Esophagus mucosa (tissue), 1 donor: Measurements from ENCODE around the gene KRTAP4-5. TPM values are rescaled to one million over a fixed set of nuclear protein-coding genes. Genes with fewer than 3 reads are reported as not detected.
"Not testable (repeated sequence)": the region's sequence is repeated elsewhere in the genome, so short reads cannot be mapped to it uniquely, and the experiment has no call there.

Experiments
- ATAC-seq: fragments of 200-7000 bp; cut with Tn5 transposase; one replicate; pipeline ENCODE4 v1.9.1; 2020
- total RNA-seq: library from RNA; stranded (reverse); gene quantifications from one replicate; pipeline ENCODE4 v1.2.4, GENCODE V29; 2023
- donor health status: DM: yes; HTN: yes; CAD: no.

KRTAP4-5 gene
- total RNA-seq, 1 donor from 2014 or later: not detected

DNA sequence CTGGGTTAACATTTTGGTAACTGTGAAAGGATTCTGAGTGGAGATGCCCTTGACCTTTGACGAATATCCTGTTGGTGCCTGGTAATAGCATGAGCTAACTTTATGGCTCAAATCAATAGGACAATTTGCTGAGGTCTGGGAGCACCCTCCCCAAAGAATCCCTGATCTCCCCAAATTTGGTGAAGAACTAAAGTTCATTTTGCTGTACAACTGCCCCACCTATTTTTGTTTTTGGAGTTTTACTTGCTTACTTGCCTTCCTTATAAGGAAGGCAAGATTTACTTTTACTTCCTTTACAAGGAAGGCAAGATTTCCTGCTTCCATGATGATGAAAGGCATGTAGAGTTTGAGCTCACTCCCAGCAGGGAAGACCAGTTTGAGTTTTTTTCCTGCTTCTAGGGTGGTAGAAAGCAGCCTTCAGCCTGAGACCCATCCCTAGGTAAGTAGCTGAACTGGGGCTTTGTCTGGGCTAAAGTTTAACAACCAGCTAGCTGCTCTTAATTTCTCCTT is 41.6 kb downstream of the KRTAP4-5 start:
- no peak for ATAC-seq

DNA sequence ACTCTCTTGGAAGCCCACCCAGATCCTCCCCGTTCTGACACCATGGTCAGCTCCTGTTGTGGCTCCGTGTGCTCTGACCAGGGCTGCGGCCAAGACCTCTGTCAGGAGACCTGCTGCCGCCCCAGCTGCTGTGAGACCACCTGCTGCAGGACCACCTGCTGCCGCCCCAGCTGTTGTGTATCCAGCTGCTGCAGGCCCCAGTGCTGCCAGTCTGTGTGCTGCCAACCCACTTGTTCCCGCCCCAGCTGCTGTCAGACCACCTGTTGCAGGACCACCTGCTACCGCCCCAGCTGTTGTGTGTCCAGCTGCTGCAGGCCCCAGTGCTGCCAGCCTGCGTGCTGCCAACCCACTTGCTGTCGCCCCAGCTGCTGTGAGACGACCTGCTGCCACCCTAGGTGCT is 44.3 kb downstream of the KRTAP4-5 start, which contains the start of gene KRTAP4-9:
Gene KRTAP4-9 (plus strand): TSS at position 43 of the 400 bp plus-strand sequence. CDS start 0 bp downstream, at position 43.
- not testable (repeated sequence) for ATAC-seq

DNA sequence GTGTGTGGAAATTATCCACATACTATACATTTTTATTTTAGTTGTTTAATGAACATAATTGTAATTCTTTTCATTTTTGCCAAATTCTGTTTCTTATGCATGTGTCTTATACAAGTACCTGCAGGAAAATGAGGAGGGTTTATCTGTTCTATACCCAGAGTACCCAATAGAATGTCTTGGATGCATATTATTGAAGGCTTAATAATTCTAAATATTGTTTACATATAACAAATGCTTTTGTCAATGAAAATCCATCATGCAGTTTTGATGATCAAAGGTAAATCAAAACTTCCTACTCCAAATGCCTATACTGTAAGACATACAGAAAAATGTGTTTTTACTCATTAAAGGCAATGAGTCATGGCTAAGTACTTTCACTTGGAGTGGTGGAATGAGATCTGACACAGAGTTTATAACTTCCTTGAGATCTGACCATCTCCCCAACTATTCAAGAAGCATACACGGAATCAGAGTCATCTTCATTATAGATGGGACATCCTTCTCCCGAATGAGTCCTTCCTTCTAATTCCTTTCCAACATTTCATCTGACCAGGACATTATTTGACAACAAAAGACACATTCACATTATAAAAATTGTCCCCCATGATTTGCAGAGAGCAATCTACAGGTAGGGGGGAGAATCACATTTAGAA is 45.1 kb downstream of the KRTAP4-5 start:
- ATAC-seq: peak; percentile 55

DNA sequence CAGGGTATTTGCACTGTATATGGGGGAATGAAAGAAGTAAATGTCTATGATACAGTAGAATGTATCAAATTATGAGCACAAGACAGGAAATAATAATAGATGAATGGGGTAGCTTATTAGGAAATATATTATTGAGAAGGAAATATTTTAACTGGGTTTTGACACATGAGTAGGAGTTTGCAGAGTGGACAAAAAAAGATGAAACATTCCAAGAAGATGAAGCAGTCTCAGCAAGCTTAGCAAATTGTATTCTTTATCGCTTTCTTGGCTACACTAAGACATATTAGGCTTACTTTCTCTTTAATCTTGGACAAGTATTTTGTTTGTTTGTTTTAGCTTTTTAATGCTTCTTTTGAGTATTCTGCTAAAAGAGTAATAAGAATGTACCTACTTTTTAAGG is 45.7 kb downstream of the KRTAP4-5 start:
- no peak for ATAC-seq

DNA sequence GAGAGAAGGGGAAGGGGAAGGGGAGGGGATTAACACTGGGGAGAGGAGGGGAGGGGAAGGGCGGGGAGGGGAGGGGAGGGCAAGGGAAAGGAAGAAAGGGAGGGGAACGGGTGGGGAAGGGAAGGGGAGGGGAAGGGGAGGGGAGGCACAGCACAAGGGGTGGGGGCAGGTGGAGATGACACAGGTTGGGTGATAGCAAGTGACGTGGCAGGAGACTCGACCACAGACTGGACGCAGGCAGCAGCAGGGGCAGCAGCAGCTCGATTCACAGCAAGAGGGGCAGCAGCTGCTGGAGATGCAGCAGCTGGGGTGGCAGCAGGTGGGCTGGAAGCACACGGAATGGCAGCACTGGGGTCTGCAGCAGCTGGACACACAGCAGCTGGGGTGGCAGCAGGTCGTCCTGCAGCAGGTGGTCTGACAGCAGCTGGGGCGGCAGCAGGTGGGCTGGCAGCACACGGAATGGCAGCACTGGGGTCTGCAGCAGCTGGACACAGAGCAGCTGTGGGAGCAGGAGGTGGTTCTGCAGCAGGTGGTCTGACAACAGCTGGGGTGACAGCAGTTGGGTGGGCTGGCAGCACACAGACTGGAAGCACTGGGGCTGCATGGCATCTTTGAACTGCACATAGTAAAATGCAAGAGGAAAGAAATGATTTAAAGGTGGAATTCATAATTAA is 47.9 kb downstream of the KRTAP4-5 start, which contains the start of gene KRTAP4-16:
Gene KRTAP4-16 (minus strand): TSS at position 624 of the 674 bp plus-strand sequence. CDS start 0 bp downstream, at position 624.
- ATAC-seq: no peak

DNA sequence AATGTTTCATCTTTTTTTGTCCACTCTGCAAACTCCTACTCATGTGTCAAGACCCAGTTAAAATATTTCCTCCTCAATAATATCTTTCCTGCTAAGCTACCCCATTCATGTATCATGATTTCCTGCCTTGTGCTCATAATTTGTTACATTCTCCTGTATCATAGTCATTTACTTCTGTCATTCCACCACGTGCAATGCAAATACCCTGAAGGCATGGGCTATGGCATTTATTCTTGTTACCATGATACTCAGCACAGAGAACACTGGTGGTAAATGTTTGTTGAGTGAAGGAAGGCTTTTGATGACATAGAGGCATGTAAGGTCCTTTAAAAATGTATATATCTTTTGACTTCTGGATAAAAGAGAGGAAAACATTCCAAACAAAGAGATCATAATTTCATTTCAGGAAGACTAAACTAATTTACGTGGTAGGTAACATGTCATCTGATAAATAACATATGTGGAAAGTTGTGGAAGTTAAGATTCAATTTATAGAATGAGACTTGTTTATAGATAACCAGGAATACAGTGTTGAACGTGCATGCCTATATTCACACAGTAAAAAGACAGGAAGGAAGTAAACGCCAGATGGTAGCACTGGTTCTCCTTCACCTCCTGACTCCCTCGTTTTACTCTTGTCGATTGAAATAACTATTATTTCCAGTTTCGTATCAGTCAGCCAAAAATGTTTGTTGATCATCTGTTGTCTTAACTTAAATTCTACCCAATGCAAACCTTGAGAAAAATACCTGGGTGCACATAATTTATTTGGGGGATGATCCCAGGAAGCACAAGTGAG is 49.7 kb downstream of the KRTAP4-5 start:
- ATAC-seq: peak; percentile 54

Other genes starting within 250 kb of the KRTAP4-5 start
- 3.1 TPM for gene KRT23, start 212.2 kb downstream of the KRTAP4-5 start, total RNA-seq
- gene KRT39, start 182.9 kb downstream of the KRTAP4-5 start, total RNA-seq: not detected
- not detected for gene KRT40, start 165.5 kb downstream of the KRTAP4-5 start, total RNA-seq
- not detected for gene KRTAP3-3, start 155.7 kb downstream of the KRTAP4-5 start, total RNA-seq
- not detected for gene KRTAP3-2, start 149.9 kb downstream of the KRTAP4-5 start, total RNA-seq
- not detected for gene KRTAP3-1, start 140.7 kb downstream of the KRTAP4-5 start, total RNA-seq
- gene KRTAP1-5, start 122.6 kb downstream of the KRTAP4-5 start, total RNA-seq: not detected
- not detected for gene KRTAP1-4, start 119.6 kb downstream of the KRTAP4-5 start, total RNA-seq
- not detected for gene KRTAP1-3, start 115.0 kb downstream of the KRTAP4-5 start, total RNA-seq
- gene KRTAP1-1, start 108.4 kb downstream of the KRTAP4-5 start, total RNA-seq: not detected
- gene KRTAP2-1, start 102.5 kb downstream of the KRTAP4-5 start, total RNA-seq: not detected
- not detected for gene KRTAP2-2, start 94.6 kb downstream of the KRTAP4-5 start, total RNA-seq
- gene KRTAP2-3, start 89.7 kb downstream of the KRTAP4-5 start, total RNA-seq: not detected
- gene KRTAP2-4, start 83.9 kb downstream of the KRTAP4-5 start, total RNA-seq: not detected
- gene KRTAP4-7, start 65.7 kb downstream of the KRTAP4-5 start, total RNA-seq: not detected
- gene KRTAP4-8, start 51.7 kb downstream of the KRTAP4-5 start, total RNA-seq: not detected
- gene KRTAP4-16, start 47.6 kb downstream of the KRTAP4-5 start, total RNA-seq: not detected
- not detected for gene KRTAP4-9, start 44.4 kb downstream of the KRTAP4-5 start, total RNA-seq
- gene KRTAP4-11, start 31.5 kb downstream of the KRTAP4-5 start, total RNA-seq: not detected
- not detected for gene KRTAP4-12, start 25.6 kb downstream of the KRTAP4-5 start, total RNA-seq
- gene KRTAP4-6, start 9.3 kb downstream of the KRTAP4-5 start, total RNA-seq: not detected
- not detected for gene KRTAP4-4, start 10.9 kb upstream of the KRTAP4-5 start, total RNA-seq
- not detected for gene KRTAP4-3, start 18.4 kb upstream of the KRTAP4-5 start, total RNA-seq
- gene KRTAP4-2, start 28.4 kb upstream of the KRTAP4-5 start, total RNA-seq: not detected
- not detected for gene KRTAP4-1, start 35.1 kb upstream of the KRTAP4-5 start, total RNA-seq
- gene KRTAP9-1, start 40.1 kb upstream of the KRTAP4-5 start, total RNA-seq: not detected
- not detected for gene KRTAP9-2, start 76.8 kb upstream of the KRTAP4-5 start, total RNA-seq
- not detected for gene KRTAP9-3, start 82.6 kb upstream of the KRTAP4-5 start, total RNA-seq
- gene KRTAP9-8, start 88.2 kb upstream of the KRTAP4-5 start, total RNA-seq: not detected
- gene KRTAP9-4, start 99.9 kb upstream of the KRTAP4-5 start, total RNA-seq: not detected
- gene KRTAP9-9, start 105.6 kb upstream of the KRTAP4-5 start, total RNA-seq: not detected
- gene KRTAP9-6, start 115.6 kb upstream of the KRTAP4-5 start, total RNA-seq: not detected
- not detected for gene KRTAP9-7, start 125.9 kb upstream of the KRTAP4-5 start, total RNA-seq
- gene KRTAP29-1, start 153.0 kb upstream of the KRTAP4-5 start, total RNA-seq: not detected
- not detected for gene KRTAP16-1, start 159.5 kb upstream of the KRTAP4-5 start, total RNA-seq
- not detected for gene KRTAP17-1, start 165.9 kb upstream of the KRTAP4-5 start, total RNA-seq
- gene KRT33A, start 201.0 kb upstream of the KRTAP4-5 start, total RNA-seq: 0.92 TPM
- not detected for gene KRT33B, start 220.0 kb upstream of the KRTAP4-5 start, total RNA-seq
- gene KRT34, start 232.5 kb upstream of the KRTAP4-5 start, total RNA-seq: 0.44 TPM
- 4.4 TPM for gene KRT31, start 247.8 kb upstream of the KRTAP4-5 start, total RNA-seq